ENCODE results near the gene PPP1R16B.
A peak's percentile ranks its signal among the peaks of the same experiment; 100 is the strongest.
"Not testable (repeated sequence)": the region's sequence is repeated elsewhere in the genome, so short reads cannot be mapped to it uniquely, and the experiment has no call there.

Gene PPP1R16B

GRCh38 chr20:38950254-38950653 is 144.8 kb downstream of the PPP1R16B start:
- H3K9ac ChIP-seq (ENCODE audit: low read length): no peak overlapping the region
- H3K27ac ChIP-seq (ENCODE audit: low read depth, low read length): no peak overlapping the region
- H3K4me1 ChIP-seq (ENCODE audit: control insufficient read depth, insufficient read depth, low read length): no peaks in the 10 kb centered on the region
- H3K4me3 ChIP-seq (ENCODE audit: low read length): no peak overlapping the region
- no peaks in the 10 kb centered on the region for H3K27me3 ChIP-seq (ENCODE audit: control insufficient read depth, insufficient read depth, low read length)
- no peaks in the 10 kb centered on the region for H3K36me3 ChIP-seq (ENCODE audit: control insufficient read depth, insufficient read depth, low read length)

- Histone ChIP-seq H3K4me1 (ENCODE audit: control insufficient read depth, insufficient read depth, low read length) (no peaks in the 10 kb centered on the region), H3K4me3 (ENCODE audit: low read length) (no peak overlapping the region), H3K27ac (ENCODE audit: low read depth, low read length) (no peak overlapping the region), H3K9ac (ENCODE audit: low read length) (no peak overlapping the region), H3K36me3 (ENCODE audit: control insufficient read depth, insufficient read depth, low read length) (no peaks in the 10 kb centered on the region), H3K27me3 (ENCODE audit: control insufficient read depth, insufficient read depth, low read length) (no peaks in the 10 kb centered on the region)
Observed at GRCh38 chr20:38951611-38952010, 146.1 kb downstream of the PPP1R16B start.

GRCh38 chr20:38952153-38952552 is 146.7 kb downstream of the PPP1R16B start:
- Histone ChIP-seq H3K27me3 (ENCODE audit: control insufficient read depth, insufficient read depth, low read length) (no peaks in the 10 kb centered on the region), H3K4me1 (ENCODE audit: control insufficient read depth, insufficient read depth, low read length) (no peaks in the 10 kb centered on the region), H3K27ac (ENCODE audit: low read depth, low read length) (no peak overlapping the region), H3K36me3 (ENCODE audit: control insufficient read depth, insufficient read depth, low read length) (no peaks in the 10 kb centered on the region), H3K9ac (ENCODE audit: low read length) (no peak overlapping the region), H3K4me3 (ENCODE audit: low read length) (no peak overlapping the region)

- no peak overlapping the region for H3K27ac ChIP-seq (ENCODE audit: low read depth, low read length)
Observed at GRCh38 chr20:38953630-38954340, 148.3 kb downstream of the PPP1R16B start.

GRCh38 chr20:38957235-38957876 is 151.9 kb downstream of the PPP1R16B start:
- no peak overlapping the region for H3K9ac ChIP-seq (ENCODE audit: low read length)
- H3K27me3 ChIP-seq (ENCODE audit: control insufficient read depth, insufficient read depth, low read length): no peaks in the 10 kb centered on the region
- no peaks in the 10 kb centered on the region for H3K4me1 ChIP-seq (ENCODE audit: control insufficient read depth, insufficient read depth, low read length)
- H3K36me3 ChIP-seq (ENCODE audit: control insufficient read depth, insufficient read depth, low read length): no peaks in the 10 kb centered on the region
- H3K4me3 ChIP-seq (ENCODE audit: low read length): no peak overlapping the region
- H3K27ac ChIP-seq (ENCODE audit: low read depth, low read length): no peak overlapping the region

More at GRCh38 chr20:38953630-38954340, 148.3 kb downstream of the PPP1R16B start:
- H3K4me1 ChIP-seq (ENCODE audit: control insufficient read depth, insufficient read depth, low read length): no peaks in the 10 kb centered on the region
- H3K4me3 ChIP-seq (ENCODE audit: low read length): no peak overlapping the region
- no peak overlapping the region for H3K9ac ChIP-seq (ENCODE audit: low read length)
- H3K36me3 ChIP-seq (ENCODE audit: control insufficient read depth, insufficient read depth, low read length): no peaks in the 10 kb centered on the region
- H3K27me3 ChIP-seq (ENCODE audit: control insufficient read depth, insufficient read depth, low read length): no peaks in the 10 kb centered on the region

- Histone ChIP-seq H3K36me3 (ENCODE audit: control insufficient read depth, insufficient read depth, low read length) (no peaks in the 10 kb centered on the region), H3K4me3 (ENCODE audit: low read length) (no peak overlapping the region), H3K27me3 (ENCODE audit: control insufficient read depth, insufficient read depth, low read length) (no peaks in the 10 kb centered on the region), H3K9ac (ENCODE audit: low read length) (no peak overlapping the region), H3K27ac (ENCODE audit: low read depth, low read length) (no peak overlapping the region), H3K4me1 (ENCODE audit: control insufficient read depth, insufficient read depth, low read length) (peaks cover 3% of the 10 kb centered on the region)
Observed at GRCh38 chr20:38957915-38958485, 152.5 kb downstream of the PPP1R16B start.

GRCh38 chr20:38960187-38960687 is 154.7 kb downstream of the PPP1R16B start:
- not testable (repeated sequence) for H3K27ac ChIP-seq (ENCODE audit: low read depth, low read length); H3K27me3 ChIP-seq (ENCODE audit: control insufficient read depth, insufficient read depth, low read length); H3K36me3 ChIP-seq (ENCODE audit: control insufficient read depth, insufficient read depth, low read length); H3K9ac ChIP-seq (ENCODE audit: low read length); H3K4me1 ChIP-seq (ENCODE audit: control insufficient read depth, insufficient read depth, low read length); H3K4me3 ChIP-seq (ENCODE audit: low read length)

GRCh38 chr20:38961530-38962043 is 156.1 kb downstream of the PPP1R16B start:
- H3K27me3 ChIP-seq (ENCODE audit: control insufficient read depth, insufficient read depth, low read length): no peaks in the 10 kb centered on the region
- H3K4me3 ChIP-seq (ENCODE audit: low read length): peak overlapping the region; percentile 85
- H3K27ac ChIP-seq (ENCODE audit: low read depth, low read length): peak overlapping the region; percentile 89
- peaks cover 6% of the 10 kb centered on the region for H3K4me1 ChIP-seq (ENCODE audit: control insufficient read depth, insufficient read depth, low read length)
- H3K9ac ChIP-seq (ENCODE audit: low read length): no peak overlapping the region
- H3K36me3 ChIP-seq (ENCODE audit: control insufficient read depth, insufficient read depth, low read length): no peaks in the 10 kb centered on the region

GRCh38 chr20:38962044-38962927 is 156.8 kb downstream of the PPP1R16B start, which contains the start of gene DHX35:
TSS of gene DHX35 (plus strand) at chr20:38962344. CDS start at chr20:38962368, 24 bp downstream.
- peaks cover 6% of the 10 kb centered on the region for H3K4me1 ChIP-seq (ENCODE audit: control insufficient read depth, insufficient read depth, low read length)
- H3K27me3 ChIP-seq (ENCODE audit: control insufficient read depth, insufficient read depth, low read length): no peaks in the 10 kb centered on the region
- H3K9ac ChIP-seq (ENCODE audit: low read length): peak within 1 kb of the TSS; percentile 43
- H3K36me3 ChIP-seq (ENCODE audit: control insufficient read depth, insufficient read depth, low read length): no peaks in the 10 kb centered on the region
- peak within 1 kb of the TSS; percentile 85 for H3K4me3 ChIP-seq (ENCODE audit: low read length)
- H3K27ac ChIP-seq (ENCODE audit: low read depth, low read length): peak within 1 kb of the TSS; percentile 89

- Histone ChIP-seq H3K27me3 (ENCODE audit: control insufficient read depth, insufficient read depth, low read length) (no peaks in the 10 kb centered on the region), H3K4me1 (ENCODE audit: control insufficient read depth, insufficient read depth, low read length) (peaks cover 6% of the 10 kb centered on the region), H3K27ac (ENCODE audit: low read depth, low read length) (peak overlapping the region; percentile 89), H3K9ac (ENCODE audit: low read length) (peak overlapping the region; percentile 43), H3K36me3 (ENCODE audit: control insufficient read depth, insufficient read depth, low read length) (no peaks in the 10 kb centered on the region), H3K4me3 (ENCODE audit: low read length) (peak overlapping the region; percentile 83)
Observed at GRCh38 chr20:38962928-38963401, 157.5 kb downstream of the PPP1R16B start.

- no peak overlapping the region for H3K4me3 ChIP-seq (ENCODE audit: low read length)
- no peaks in the 10 kb centered on the region for H3K36me3 ChIP-seq (ENCODE audit: control insufficient read depth, insufficient read depth, low read length)
- no peaks in the 10 kb centered on the region for H3K27me3 ChIP-seq (ENCODE audit: control insufficient read depth, insufficient read depth, low read length)
- peaks cover 6% of the 10 kb centered on the region for H3K4me1 ChIP-seq (ENCODE audit: control insufficient read depth, insufficient read depth, low read length)
- no peak overlapping the region for H3K27ac ChIP-seq (ENCODE audit: low read depth, low read length)
- no peak overlapping the region for H3K9ac ChIP-seq (ENCODE audit: low read length)
Observed at GRCh38 chr20:38963745-38964144, 158.2 kb downstream of the PPP1R16B start.

Measured in rectal smooth muscle tissue (tissue), 1 donor.